HepG2 (cell line): Measurements from ENCODE around the gene EIF5A. TPM values are rescaled to one million over a fixed set of nuclear protein-coding genes. Genes with fewer than 3 reads are reported as not detected.
A peak's percentile ranks its signal among the peaks of the same experiment; 100 is the strongest.

Source experiments
- E2F2 ChIP-seq: sonication (generic); formaldehyde crosslinking; IDR thresholded peaks from 2 replicates; pipeline ENCODE4 v1.4.0; 2020; ENCODE audit warnings: missing genetic modification reagents, borderline replicate concordance
- GATAD1 ChIP-seq: IDR thresholded peaks from 2 replicates; pipeline ENCODE4 v1.6.1; 2016; ENCODE audit warnings: missing genetic modification reagents, missing compliant biosample characterization
- GLI4 ChIP-seq: sonication (generic); formaldehyde crosslinking; IDR thresholded peaks from 2 replicates; pipeline ENCODE4 v1.5.1; 2020; ENCODE audit warnings: missing genetic modification reagents, mild to moderate bottlenecking, moderate library complexity, borderline replicate concordance
- GMEB2 ChIP-seq: IDR thresholded peaks from 2 replicates; pipeline ENCODE4 v1.6.1; 2016; ENCODE audit warnings: missing biosample characterization, missing genetic modification reagents, low read depth
- MIER2 ChIP-seq: IDR thresholded peaks from 2 replicates; pipeline ENCODE4 v1.6.1; 2016; ENCODE audit warnings: missing biosample characterization, missing genetic modification reagents
- POLR2AphosphoS2 ChIP-seq: IDR thresholded peaks from 2 replicates; pipeline ENCODE4 v1.6.1; 2011; ENCODE audit warnings: low read depth, low read length, improper control_type of control experiment
- RBM39 ChIP-seq: fragments of 200-400 bp; formaldehyde crosslinking; IDR thresholded peaks from one replicate; pipeline ENCODE4 v1.6.1; 2018; ENCODE audit warnings: antibody characterized with exemption, mild to moderate bottlenecking, low read depth, low read length; ENCODE audit not compliant: poor library complexity, severe bottlenecking
- SMAD1 ChIP-seq: sonication (generic); formaldehyde crosslinking; IDR thresholded peaks from 2 replicates; pipeline ENCODE4 v1.4.0; 2020; ENCODE audit warnings: missing genetic modification reagents, low read depth, mild to moderate bottlenecking, borderline replicate concordance
- ZNF180 ChIP-seq: sonication (generic); formaldehyde crosslinking; IDR thresholded peaks from 2 replicates; pipeline ENCODE4 v1.4.0; 2020; ENCODE audit warnings: low read depth, missing genetic modification reagents, borderline replicate concordance
- ZNF256 ChIP-seq: sonication (generic); formaldehyde crosslinking; conservative IDR thresholded peaks from 2 replicates; pipeline ENCODE4 v1.4.0; 2020; ENCODE audit warnings: missing genetic modification reagents
- ZNF558 ChIP-seq: sonication (generic); formaldehyde crosslinking; IDR thresholded peaks from 2 replicates; pipeline ENCODE4 v1.9.0; 2022; ENCODE audit warnings: mild to moderate bottlenecking, missing genetic modification reagents, borderline replicate concordance
- ZNF687 ChIP-seq: sonication (generic); formaldehyde crosslinking; IDR thresholded peaks from 2 replicates; pipeline ENCODE4 v1.5.1; 2020; ENCODE audit warnings: mild to moderate bottlenecking, missing genetic modification reagents, moderate library complexity
- polyA plus RNA-seq, 8 experiments: library from polyadenylated mRNA; depleted of rRNA in 3 of 8; stranded (reverse) in 7 of 8; unstranded in 1 of 8; fragments of >200 nt; fragmentation: Illumina TruSeq in 4 of 8; extraction: Trizol in 4 of 8; gene quantifications; 2 replicates each; pipeline versions ENCODE4 v1.2.1 to v1.2.3, GENCODE V29; 2011 to 2016; ENCODE audit warnings: low read depth in 4 of 8, missing spikeins in 1 of 8, mixed read lengths in 1 of 8; ENCODE audit not compliant: insufficient read depth in 1 of 8
- total RNA-seq, 5 experiments: library from RNA; depleted of rRNA; stranded (reverse); fragments of >200 nt; fragmentation: Illumina TruSeq; extraction: Trizol; gene quantifications; 2 replicates each; pipeline ENCODE4 v1.2.3, GENCODE V29; 2016; ENCODE audit warnings: low read depth in 1 of 5
- TF ChIP-seq, protein P1 (sequence below): IDR thresholded peaks from 2 replicates; pipeline ENCODE4 v1.6.1; 2012; ENCODE audit warnings: low read length, improper control_type of control experiment
- TF ChIP-seq, protein P2 (sequence below): sonication (generic); formaldehyde crosslinking; IDR thresholded peaks from 2 replicates; pipeline ENCODE4 v1.5.0; 2020; ENCODE audit warnings: missing genetic modification reagents, mild to moderate bottlenecking, borderline replicate concordance

The EIF5A gene
- total and polyA plus RNA-seq, 2 of the 13 experiments (the other 11 are each of a cell fraction or from before 2014, with no cell fraction given): 319 to 337 TPM

GRCh38 chr17:7307686-7308624 lies 527 bp downstream of the EIF5A start (continued):
- TF ChIP-seq, protein P1, sequence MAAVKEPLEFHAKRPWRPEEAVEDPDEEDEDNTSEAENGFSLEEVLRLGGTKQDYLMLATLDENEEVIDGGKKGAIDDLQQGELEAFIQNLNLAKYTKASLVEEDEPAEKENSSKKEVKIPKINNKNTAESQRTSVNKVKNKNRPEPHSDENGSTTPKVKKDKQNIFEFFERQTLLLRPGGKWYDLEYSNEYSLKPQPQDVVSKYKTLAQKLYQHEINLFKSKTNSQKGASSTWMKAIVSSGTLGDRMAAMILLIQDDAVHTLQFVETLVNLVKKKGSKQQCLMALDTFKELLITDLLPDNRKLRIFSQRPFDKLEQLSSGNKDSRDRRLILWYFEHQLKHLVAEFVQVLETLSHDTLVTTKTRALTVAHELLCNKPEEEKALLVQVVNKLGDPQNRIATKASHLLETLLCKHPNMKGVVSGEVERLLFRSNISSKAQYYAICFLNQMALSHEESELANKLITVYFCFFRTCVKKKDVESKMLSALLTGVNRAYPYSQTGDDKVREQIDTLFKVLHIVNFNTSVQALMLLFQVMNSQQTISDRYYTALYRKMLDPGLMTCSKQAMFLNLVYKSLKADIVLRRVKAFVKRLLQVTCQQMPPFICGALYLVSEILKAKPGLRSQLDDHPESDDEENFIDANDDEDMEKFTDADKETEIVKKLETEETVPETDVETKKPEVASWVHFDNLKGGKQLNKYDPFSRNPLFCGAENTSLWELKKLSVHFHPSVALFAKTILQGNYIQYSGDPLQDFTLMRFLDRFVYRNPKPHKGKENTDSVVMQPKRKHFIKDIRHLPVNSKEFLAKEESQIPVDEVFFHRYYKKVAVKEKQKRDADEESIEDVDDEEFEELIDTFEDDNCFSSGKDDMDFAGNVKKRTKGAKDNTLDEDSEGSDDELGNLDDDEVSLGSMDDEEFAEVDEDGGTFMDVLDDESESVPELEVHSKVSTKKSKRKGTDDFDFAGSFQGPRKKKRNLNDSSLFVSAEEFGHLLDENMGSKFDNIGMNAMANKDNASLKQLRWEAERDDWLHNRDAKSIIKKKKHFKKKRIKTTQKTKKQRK: no peak
- no peak for TF ChIP-seq ZNF558
- TF ChIP-seq, protein P2, sequence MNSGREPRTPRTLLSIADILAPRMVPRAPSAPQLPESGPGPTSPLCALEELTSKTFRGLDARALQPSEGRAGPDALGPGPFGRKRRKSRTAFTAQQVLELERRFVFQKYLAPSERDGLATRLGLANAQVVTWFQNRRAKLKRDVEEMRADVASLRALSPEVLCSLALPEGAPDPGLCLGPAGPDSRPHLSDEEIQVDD: no peak
- no peak for TF ChIP-seq POLR2AphosphoS2
- TF ChIP-seq ZNF180 (CRISPR knock-in tag): no peak
- TF ChIP-seq GLI4: no peak
- TF ChIP-seq SMAD1 (CRISPR knock-in tag): no peak
- TF ChIP-seq RBM39: no peak
- TF ChIP-seq GMEB2 (CRISPR knock-in tag): no peak
- no peak; the same call in 1 of the 2 replicates for TF ChIP-seq GATAD1 (CRISPR knock-in tag)
- TF ChIP-seq E2F2 (CRISPR knock-in tag): no peak
- peak; percentile 78 for TF ChIP-seq ZNF687
- no peak for TF ChIP-seq MIER2 (CRISPR knock-in tag)
- no peak for TF ChIP-seq ZNF256 (CRISPR knock-in tag)
